KMS-11 (cell line): ENCODE measurements around the gene PHACTR1.

Source experiments
- H2AFZ ChIP-seq: fragments of 200-600 bp; sonication (generic); 2 replicates; pipeline ENCODE4 v1.6.1; 2016; ENCODE audit warnings: antibody characterized with exemption, mixed run types, low read depth
- H3K27ac ChIP-seq: fragments of 200-600 bp; sonication (generic); 2 replicates; pipeline ENCODE4 v1.6.1; 2016; ENCODE audit warnings: mild to moderate bottlenecking, mixed run types
- H3K27me3 ChIP-seq: fragments of 200-600 bp; sonication (generic); 2 replicates; pipeline ENCODE4 v1.6.1; 2017; ENCODE audit warnings: mild to moderate bottlenecking, low read depth, mixed run types, moderate library complexity; ENCODE audit not compliant: insufficient read depth
- H3K36me3 ChIP-seq: fragments of 200-600 bp; sonication (generic); 2 replicates; pipeline ENCODE4 v1.6.1; 2017; ENCODE audit warnings: mild to moderate bottlenecking, mixed run types; ENCODE audit not compliant: insufficient read depth
- H3K4me1 ChIP-seq: fragments of 200-600 bp; sonication (generic); 2 replicates; pipeline ENCODE4 v1.6.1; 2016; ENCODE audit warnings: mild to moderate bottlenecking, low read depth, mixed run types; ENCODE audit not compliant: poor library complexity, severe bottlenecking
- H3K4me2 ChIP-seq: fragments of 200-600 bp; sonication (generic); 2 replicates; pipeline ENCODE4 v1.7.0; 2016; ENCODE audit warnings: mild to moderate bottlenecking, mixed run types
- H3K4me3 ChIP-seq: fragments of 200-600 bp; sonication (generic); IDR thresholded peaks from 2 replicates; pipeline ENCODE4 v1.6.1; 2017; ENCODE audit warnings: low read depth, low read length, mixed read lengths; ENCODE audit not compliant: insufficient read depth
- H3K79me2 ChIP-seq: fragments of 200-600 bp; sonication (generic); 2 replicates; pipeline ENCODE4 v1.6.1; 2016; ENCODE audit warnings: low read depth, mixed run types; ENCODE audit not compliant: insufficient read depth
- H3K9ac ChIP-seq: fragments of 200-600 bp; sonication (generic); 2 replicates; pipeline ENCODE4 v1.6.1; 2016; ENCODE audit warnings: mild to moderate bottlenecking, mixed run types
- H4K20me1 ChIP-seq: fragments of 200-600 bp; sonication (generic); 2 replicates; pipeline ENCODE4 v1.6.1; 2016; ENCODE audit warnings: mild to moderate bottlenecking, mixed run types; ENCODE audit not compliant: insufficient read depth
- TF ChIP-seq, protein P1 (sequence below): fragments of 200-600 bp; sonication (generic); conservative IDR thresholded peaks from 2 replicates; pipeline ENCODE4 v1.6.1; 2017; ENCODE audit warnings: low read depth, mild to moderate bottlenecking, antibody characterized with exemption, low read length, moderate library complexity, mixed read lengths

PHACTR1 gene

GRCh38 chr6:13281686-13282085 lies 565.1 kb downstream of the PHACTR1 start:
- Histone ChIP-seq H3K27me3 (no peaks in the 10 kb centered on the region), H3K4me3 (no peak overlapping the region), H3K36me3 (no peaks in the 10 kb centered on the region), H3K4me1 (no peaks in the 10 kb centered on the region), H3K9ac (no peak overlapping the region), H3K79me2 (no peaks in the 10 kb centered on the region), H3K27ac (no peak overlapping the region), H2AFZ (no peak overlapping the region), H3K4me2 (no peak overlapping the region), H4K20me1 (no peaks in the 10 kb centered on the region)
- TF ChIP-seq, protein P1, sequence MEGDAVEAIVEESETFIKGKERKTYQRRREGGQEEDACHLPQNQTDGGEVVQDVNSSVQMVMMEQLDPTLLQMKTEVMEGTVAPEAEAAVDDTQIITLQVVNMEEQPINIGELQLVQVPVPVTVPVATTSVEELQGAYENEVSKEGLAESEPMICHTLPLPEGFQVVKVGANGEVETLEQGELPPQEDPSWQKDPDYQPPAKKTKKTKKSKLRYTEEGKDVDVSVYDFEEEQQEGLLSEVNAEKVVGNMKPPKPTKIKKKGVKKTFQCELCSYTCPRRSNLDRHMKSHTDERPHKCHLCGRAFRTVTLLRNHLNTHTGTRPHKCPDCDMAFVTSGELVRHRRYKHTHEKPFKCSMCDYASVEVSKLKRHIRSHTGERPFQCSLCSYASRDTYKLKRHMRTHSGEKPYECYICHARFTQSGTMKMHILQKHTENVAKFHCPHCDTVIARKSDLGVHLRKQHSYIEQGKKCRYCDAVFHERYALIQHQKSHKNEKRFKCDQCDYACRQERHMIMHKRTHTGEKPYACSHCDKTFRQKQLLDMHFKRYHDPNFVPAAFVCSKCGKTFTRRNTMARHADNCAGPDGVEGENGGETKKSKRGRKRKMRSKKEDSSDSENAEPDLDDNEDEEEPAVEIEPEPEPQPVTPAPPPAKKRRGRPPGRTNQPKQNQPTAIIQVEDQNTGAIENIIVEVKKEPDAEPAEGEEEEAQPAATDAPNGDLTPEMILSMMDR: no peak

GRCh38 chr6:13282393-13283069 lies 566.0 kb downstream of the PHACTR1 start:
- Histone ChIP-seq H3K36me3 (no peaks in the 10 kb centered on the region), H3K4me1 (no peaks in the 10 kb centered on the region), H3K9ac (no peak overlapping the region), H4K20me1 (no peaks in the 10 kb centered on the region), H3K4me2 (no peak overlapping the region), H3K27ac (no peak overlapping the region), H3K79me2 (no peaks in the 10 kb centered on the region), H3K4me3 (no peak overlapping the region), H2AFZ (no peak overlapping the region), H3K27me3 (no peaks in the 10 kb centered on the region)
- TF ChIP-seq, protein P1: no peak

GRCh38 chr6:13283331-13283730 lies 566.8 kb downstream of the PHACTR1 start:
- Histone ChIP-seq H3K4me2 (no peak overlapping the region), H3K27me3 (no peaks in the 10 kb centered on the region), H3K27ac (no peak overlapping the region), H2AFZ (no peak overlapping the region), H3K9ac (no peak overlapping the region), H3K36me3 (no peaks in the 10 kb centered on the region), H3K4me3 (no peak overlapping the region), H3K4me1 (no peaks in the 10 kb centered on the region), H4K20me1 (no peaks in the 10 kb centered on the region), H3K79me2 (no peaks in the 10 kb centered on the region)
- TF ChIP-seq, protein P1: no peak

DNA sequence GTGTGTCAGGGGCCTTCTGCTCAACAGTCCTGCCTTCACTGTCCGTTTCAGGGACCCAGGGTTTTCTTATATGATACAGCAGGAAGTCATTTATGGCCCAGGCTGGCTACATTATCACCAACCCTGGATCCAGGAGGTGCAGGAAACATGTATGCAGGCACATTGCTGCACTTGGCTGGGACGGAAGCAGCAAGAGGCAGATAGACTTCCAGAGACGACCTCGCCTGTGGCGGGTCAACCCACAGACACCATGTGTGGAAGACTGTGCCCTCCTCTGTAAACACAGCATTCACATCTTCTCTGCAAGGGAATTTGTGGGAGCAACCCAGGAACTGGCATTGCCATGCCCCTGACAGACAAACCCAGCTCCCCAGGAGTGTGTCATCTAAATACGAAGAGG lies 568.1 kb downstream of the PHACTR1 start:
- no peak overlapping the region for H3K4me3 ChIP-seq
- no peaks in the 10 kb centered on the region for H3K4me1 ChIP-seq
- H2AFZ ChIP-seq: no peak overlapping the region
- TF ChIP-seq, protein P1: no peak
- H3K4me2 ChIP-seq: no peak overlapping the region
- no peaks in the 10 kb centered on the region for H3K79me2 ChIP-seq
- no peaks in the 10 kb centered on the region for H4K20me1 ChIP-seq
- H3K9ac ChIP-seq: no peak overlapping the region
- H3K36me3 ChIP-seq: no peaks in the 10 kb centered on the region
- H3K27ac ChIP-seq: no peak overlapping the region
- no peaks in the 10 kb centered on the region for H3K27me3 ChIP-seq
